GM18870 (cell line): ENCODE results near the gene EI24.

Experiments used
- ATAC-seq: cut with Tn5 transposase; IDR thresholded peaks from one replicate; pipeline ENCODE4 v1.9.1; 2021; ENCODE audit warnings: moderate library complexity; ENCODE audit not compliant: unreplicated experiment

Gene EI24

GRCh38 chr11:125578783-125579182 lies 9.5 kb downstream of the EI24 start:
- no peak for ATAC-seq

- ATAC-seq, result no peak
These were observed 10.5 kb downstream of the EI24 start for GRCh38 chr11:125579811-125580210.

- no peak for ATAC-seq
These were observed 14.2 kb downstream of the EI24 start for GRCh38 chr11:125583496-125583895.

GRCh38 chr11:125585487-125585886 lies 16.2 kb downstream of the EI24 start:
- no peak for ATAC-seq

GRCh38 chr11:125586623-125587022 lies 17.3 kb downstream of the EI24 start:
- no peak for ATAC-seq

- no peak for ATAC-seq
These were observed 18.2 kb downstream of the EI24 start for GRCh38 chr11:125587480-125587879.

GRCh38 chr11:125588505-125588904 lies 19.2 kb downstream of the EI24 start:
- no peak for ATAC-seq

GRCh38 chr11:125591649-125592304 lies 22.5 kb downstream of the EI24 start:
- peak; percentile 25 for ATAC-seq

GRCh38 chr11:125592305-125593113 lies 23.2 kb downstream of the EI24 start, which contains the start of gene STT3A:
TSS of gene STT3A (plus strand) at chr11:125592852. CDS start at chr11:125595916, 3,064 bp downstream.
- ATAC-seq, result peak; percentile 98

- no peak for ATAC-seq
These were observed 24.0 kb downstream of the EI24 start for GRCh38 chr11:125593114-125593820.

- ATAC-seq, result no peak
These were observed 25.7 kb downstream of the EI24 start for GRCh38 chr11:125594958-125595357.

GRCh38 chr11:125600663-125601062 lies 31.4 kb downstream of the EI24 start:
- ATAC-seq, result no peak

GRCh38 chr11:125603207-125603606 lies 33.9 kb downstream of the EI24 start:
- no peak for ATAC-seq

GRCh38 chr11:125605417-125605816 lies 36.1 kb downstream of the EI24 start:
- ATAC-seq, result no peak

GRCh38 chr11:125609545-125609944 lies 40.3 kb downstream of the EI24 start:
- no peak for ATAC-seq

- no peak for ATAC-seq
These were observed 49.1 kb downstream of the EI24 start for GRCh38 chr11:125618383-125618782.

GRCh38 chr11:125621995-125622394 lies 52.7 kb downstream of the EI24 start:
- no peak for ATAC-seq

- ATAC-seq, result no peak
These were observed 53.8 kb downstream of the EI24 start for GRCh38 chr11:125623064-125623463.

- ATAC-seq, result no peak
These were observed 55.5 kb downstream of the EI24 start, which contains the start of gene CHEK1 for GRCh38 chr11:125624756-125625213. TSS of gene CHEK1 (plus strand) at chr11:125625163. CDS start at chr11:125626769, 1,606 bp downstream.

GRCh38 chr11:125625225-125625629 lies 56.0 kb downstream of the EI24 start:
- peak; percentile 35 for ATAC-seq

- ATAC-seq, result peak; percentile 64
These were observed 56.5 kb downstream of the EI24 start for GRCh38 chr11:125625630-125626287.
